KMS-11 (cell line): Measurements from ENCODE around the gene CNGB1.

Experiments used
- H2AFZ ChIP-seq: fragments of 200-600 bp; sonication (generic); 2 replicates; pipeline ENCODE4 v1.6.1; 2016; ENCODE audit warnings: antibody characterized with exemption, mixed run types, low read depth
- H3K27ac ChIP-seq: fragments of 200-600 bp; sonication (generic); 2 replicates; pipeline ENCODE4 v1.6.1; 2016; ENCODE audit warnings: mild to moderate bottlenecking, mixed run types
- H3K27me3 ChIP-seq: fragments of 200-600 bp; sonication (generic); 2 replicates; pipeline ENCODE4 v1.6.1; 2017; ENCODE audit warnings: mild to moderate bottlenecking, low read depth, mixed run types, moderate library complexity; ENCODE audit not compliant: insufficient read depth
- H3K36me3 ChIP-seq: fragments of 200-600 bp; sonication (generic); 2 replicates; pipeline ENCODE4 v1.6.1; 2017; ENCODE audit warnings: mild to moderate bottlenecking, mixed run types; ENCODE audit not compliant: insufficient read depth
- H3K4me1 ChIP-seq: fragments of 200-600 bp; sonication (generic); 2 replicates; pipeline ENCODE4 v1.6.1; 2016; ENCODE audit warnings: mild to moderate bottlenecking, low read depth, mixed run types; ENCODE audit not compliant: poor library complexity, severe bottlenecking
- H3K4me2 ChIP-seq: fragments of 200-600 bp; sonication (generic); 2 replicates; pipeline ENCODE4 v1.7.0; 2016; ENCODE audit warnings: mild to moderate bottlenecking, mixed run types
- H3K4me3 ChIP-seq: fragments of 200-600 bp; sonication (generic); IDR thresholded peaks from 2 replicates; pipeline ENCODE4 v1.6.1; 2017; ENCODE audit warnings: low read depth, low read length, mixed read lengths; ENCODE audit not compliant: insufficient read depth
- H3K79me2 ChIP-seq: fragments of 200-600 bp; sonication (generic); 2 replicates; pipeline ENCODE4 v1.6.1; 2016; ENCODE audit warnings: low read depth, mixed run types; ENCODE audit not compliant: insufficient read depth
- H3K9ac ChIP-seq: fragments of 200-600 bp; sonication (generic); 2 replicates; pipeline ENCODE4 v1.6.1; 2016; ENCODE audit warnings: mild to moderate bottlenecking, mixed run types
- H4K20me1 ChIP-seq: fragments of 200-600 bp; sonication (generic); 2 replicates; pipeline ENCODE4 v1.6.1; 2016; ENCODE audit warnings: mild to moderate bottlenecking, mixed run types; ENCODE audit not compliant: insufficient read depth
- TF ChIP-seq, protein P1 (sequence below): fragments of 200-600 bp; sonication (generic); conservative IDR thresholded peaks from 2 replicates; pipeline ENCODE4 v1.6.1; 2017; ENCODE audit warnings: low read depth, mild to moderate bottlenecking, antibody characterized with exemption, low read length, moderate library complexity, mixed read lengths

Gene CNGB1

DNA sequence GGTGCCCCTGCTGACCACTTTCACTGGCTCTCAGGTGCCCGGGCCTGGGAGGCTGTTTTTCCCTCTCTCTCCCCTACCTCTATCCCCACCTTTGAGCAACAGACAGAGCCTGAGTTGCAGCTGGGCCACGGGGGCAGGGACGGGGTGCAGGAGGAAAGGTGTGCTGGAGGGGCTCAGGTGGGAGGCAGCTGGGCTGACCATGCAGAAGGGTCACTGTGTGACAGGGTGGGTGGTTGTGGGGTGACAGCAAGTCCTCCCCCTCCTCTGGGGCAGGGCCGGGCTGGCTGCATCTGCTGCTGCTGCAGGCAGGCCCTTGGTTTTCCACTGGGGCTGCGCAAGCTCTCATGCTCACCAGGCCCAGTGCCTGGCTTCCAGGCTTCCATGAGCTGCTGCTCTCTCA is 23.0 kb upstream of the CNGB1 start:
- peaks cover 12% of the 10 kb centered on the region for H3K4me1 ChIP-seq
- no peaks in the 10 kb centered on the region for H3K27me3 ChIP-seq
- no peaks in the 10 kb centered on the region for H4K20me1 ChIP-seq
- no peak overlapping the region for H3K4me3 ChIP-seq
- no peak overlapping the region for H3K9ac ChIP-seq
- no peaks in the 10 kb centered on the region for H3K79me2 ChIP-seq
- no peak overlapping the region for H3K4me2 ChIP-seq
- TF ChIP-seq, protein P1, sequence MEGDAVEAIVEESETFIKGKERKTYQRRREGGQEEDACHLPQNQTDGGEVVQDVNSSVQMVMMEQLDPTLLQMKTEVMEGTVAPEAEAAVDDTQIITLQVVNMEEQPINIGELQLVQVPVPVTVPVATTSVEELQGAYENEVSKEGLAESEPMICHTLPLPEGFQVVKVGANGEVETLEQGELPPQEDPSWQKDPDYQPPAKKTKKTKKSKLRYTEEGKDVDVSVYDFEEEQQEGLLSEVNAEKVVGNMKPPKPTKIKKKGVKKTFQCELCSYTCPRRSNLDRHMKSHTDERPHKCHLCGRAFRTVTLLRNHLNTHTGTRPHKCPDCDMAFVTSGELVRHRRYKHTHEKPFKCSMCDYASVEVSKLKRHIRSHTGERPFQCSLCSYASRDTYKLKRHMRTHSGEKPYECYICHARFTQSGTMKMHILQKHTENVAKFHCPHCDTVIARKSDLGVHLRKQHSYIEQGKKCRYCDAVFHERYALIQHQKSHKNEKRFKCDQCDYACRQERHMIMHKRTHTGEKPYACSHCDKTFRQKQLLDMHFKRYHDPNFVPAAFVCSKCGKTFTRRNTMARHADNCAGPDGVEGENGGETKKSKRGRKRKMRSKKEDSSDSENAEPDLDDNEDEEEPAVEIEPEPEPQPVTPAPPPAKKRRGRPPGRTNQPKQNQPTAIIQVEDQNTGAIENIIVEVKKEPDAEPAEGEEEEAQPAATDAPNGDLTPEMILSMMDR = no peak
- H3K27ac ChIP-seq = no peak overlapping the region
- H2AFZ ChIP-seq = no peak overlapping the region
- no peaks in the 10 kb centered on the region for H3K36me3 ChIP-seq

DNA sequence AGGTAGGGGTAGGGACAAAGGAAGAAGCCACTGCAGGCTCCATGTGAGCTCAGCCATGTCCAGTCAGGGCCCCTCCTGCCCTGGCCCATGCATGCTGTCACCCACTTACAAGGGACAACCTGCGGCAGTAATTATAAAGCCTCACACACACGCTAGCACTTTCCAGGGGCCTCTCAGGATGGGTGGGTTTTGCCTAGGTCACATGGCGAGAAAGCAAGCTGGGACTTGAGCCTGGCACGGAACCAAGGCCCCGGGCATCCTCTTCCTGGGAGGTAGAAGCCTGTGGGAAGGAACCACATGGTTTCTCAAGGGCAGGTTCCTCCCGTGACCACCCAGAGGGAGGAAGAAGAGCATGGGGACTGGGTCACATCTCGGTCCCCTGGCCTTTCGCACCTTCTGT is 22.5 kb upstream of the CNGB1 start:
- Histone ChIP-seq H3K4me2 (no peak overlapping the region), H3K79me2 (no peaks in the 10 kb centered on the region), H3K36me3 (no peaks in the 10 kb centered on the region), H3K4me3 (no peak overlapping the region), H4K20me1 (no peaks in the 10 kb centered on the region), H3K9ac (no peak overlapping the region), H3K4me1 (peaks cover 8% of the 10 kb centered on the region), H2AFZ (no peak overlapping the region), H3K27me3 (no peaks in the 10 kb centered on the region), H3K27ac (no peak overlapping the region)
- TF ChIP-seq, protein P1 = no peak

DNA sequence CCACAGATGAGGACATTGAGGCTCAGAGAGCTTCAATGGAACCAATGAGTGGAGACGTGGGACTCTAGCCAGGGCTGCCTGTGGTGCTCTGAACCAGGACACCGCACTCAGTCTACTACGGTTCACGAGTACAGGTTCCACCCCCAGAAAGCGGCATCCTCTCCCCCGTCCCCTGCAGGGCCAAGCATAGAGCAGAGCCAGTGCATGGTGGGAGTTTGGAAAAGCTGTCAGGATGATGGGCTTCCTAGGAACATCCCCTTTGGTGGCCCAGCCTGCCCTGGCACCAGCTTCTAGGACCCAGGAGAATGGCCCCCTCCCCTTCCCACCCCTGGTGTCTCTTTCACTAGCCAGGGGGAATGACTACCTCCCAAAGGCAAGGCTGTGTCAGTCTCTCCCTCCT is 21.2 kb upstream of the CNGB1 start:
- Histone ChIP-seq H3K36me3 (no peaks in the 10 kb centered on the region), H3K27ac (no peak overlapping the region), H2AFZ (no peak overlapping the region), H3K9ac (no peak overlapping the region), H3K4me1 (peaks cover 8% of the 10 kb centered on the region), H4K20me1 (no peaks in the 10 kb centered on the region), H3K79me2 (no peaks in the 10 kb centered on the region), H3K4me3 (no peak overlapping the region), H3K4me2 (no peak overlapping the region), H3K27me3 (no peaks in the 10 kb centered on the region)
- TF ChIP-seq, protein P1 = no peak

DNA sequence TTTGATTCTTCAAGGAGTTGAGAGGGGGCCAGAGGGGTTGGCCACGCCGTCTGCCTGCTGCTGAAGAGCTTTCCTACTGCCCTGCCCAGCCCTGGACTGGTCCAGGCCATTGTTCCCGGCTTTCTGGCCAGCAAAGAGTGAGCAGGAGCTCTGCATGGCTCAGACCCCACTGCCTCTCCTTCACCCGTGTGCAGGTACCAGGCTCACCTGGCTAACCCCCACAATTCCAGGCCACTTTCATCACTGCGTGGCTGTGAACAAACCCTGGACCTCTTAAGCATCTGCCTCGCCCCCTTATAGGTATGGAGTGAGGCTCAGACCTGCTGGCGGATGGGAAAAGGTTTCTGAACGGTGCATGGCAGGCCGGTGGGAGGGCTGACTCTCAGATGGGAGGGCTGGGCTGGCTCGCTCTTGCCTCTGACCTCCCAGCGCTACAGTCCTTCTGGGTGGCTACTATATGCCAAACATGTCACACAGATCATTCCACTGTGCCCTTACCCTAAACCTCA is 20.7 kb upstream of the CNGB1 start:
- Histone ChIP-seq H3K27ac (no peak overlapping the region), H3K79me2 (no peaks in the 10 kb centered on the region), H3K27me3 (no peaks in the 10 kb centered on the region), H3K4me3 (no peak overlapping the region), H3K4me2 (no peak overlapping the region), H3K9ac (no peak overlapping the region), H3K4me1 (peaks cover 8% of the 10 kb centered on the region), H2AFZ (no peak overlapping the region), H3K36me3 (no peaks in the 10 kb centered on the region), H4K20me1 (no peaks in the 10 kb centered on the region)
- TF ChIP-seq, protein P1 = no peak
